Keratinocyte (primary cell): ENCODE measurements around the gene SSBP2. TPM values are rescaled to one million over a fixed set of nuclear protein-coding genes. Genes with fewer than 3 reads are reported as not detected.
"Not testable (repeated sequence)": the region's sequence is repeated elsewhere in the genome, so short reads cannot be mapped to it uniquely, and the experiment has no call there.

ENCODE experiments used
- DNase-seq: peaks from one replicate; pipeline ENCODE4 v3.0.0-alpha.2; 2011; ENCODE audit warnings: low read depth, missing footprints, low spot score
- FAIRE-seq: peaks from 2 replicates; lab custom pipeline; 2011; peaks lifted over from hg19 to GRCh38; lab: Jason Lieb, UNC
- H2AFZ ChIP-seq: 2 replicates; pipeline ENCODE4 v1.6.0; 2012; ENCODE audit warnings: low read length, control low read depth, inconsistent platforms; ENCODE audit not compliant: control insufficient read depth
- H3K27ac ChIP-seq: 2 replicates; pipeline ENCODE4 v1.5.1; 2011; ENCODE audit warnings: low read length; ENCODE audit not compliant: control insufficient read depth, insufficient read depth
- H3K27me3 ChIP-seq: 3 replicates; pipeline ENCODE4 v1.6.0; 2011; ENCODE audit warnings: low read length; ENCODE audit not compliant: control insufficient read depth, insufficient read depth; ENCODE audit errors: extremely low read depth
- H3K36me3 ChIP-seq, 2 experiments: 2 replicates in 1 of 2; 3 replicates in 1 of 2; pipeline ENCODE4 v1.5.1; 2011; ENCODE audit warnings: low read length in 2 of 2, mild to moderate bottlenecking in 1 of 2; ENCODE audit not compliant: control insufficient read depth in 2 of 2, insufficient read depth in 2 of 2; ENCODE audit errors: extremely low read depth in 1 of 2
- H3K4me1 ChIP-seq: 3 replicates; pipeline ENCODE4 v1.5.1; 2011; ENCODE audit warnings: low read length; ENCODE audit not compliant: control insufficient read depth, insufficient read depth; ENCODE audit errors: extremely low read depth
- H3K4me2 ChIP-seq: 3 replicates; pipeline ENCODE4 v1.6.0; 2011; ENCODE audit warnings: low read depth, low read length; ENCODE audit not compliant: control insufficient read depth, insufficient read depth; ENCODE audit errors: extremely low read depth
- H3K4me3 ChIP-seq, 3 experiments: fragments of 200-600 bp in 1 of 3; sonication (generic) in 1 of 3; 2 replicates in 2 of 3; 3 replicates in 1 of 3; pipeline ENCODE4 v1.5.1; 2011 to 2016; ENCODE audit warnings: low read length in 3 of 3, mild to moderate bottlenecking in 3 of 3, control low read depth in 2 of 3, inconsistent platforms in 1 of 3, low read depth in 1 of 3, mixed read lengths in 1 of 3, mixed run types in 1 of 3, moderate library complexity in 1 of 3; ENCODE audit not compliant: control insufficient read depth in 2 of 3, insufficient read depth in 2 of 3; ENCODE audit errors: extremely low read depth in 1 of 3
- H3K79me2 ChIP-seq: 2 replicates; pipeline ENCODE4 v1.6.0; 2012; ENCODE audit warnings: low read length; ENCODE audit not compliant: control insufficient read depth, insufficient read depth
- H3K9ac ChIP-seq: 3 replicates; pipeline ENCODE4 v1.6.0; 2011; ENCODE audit warnings: low read length; ENCODE audit not compliant: control insufficient read depth, insufficient read depth; ENCODE audit errors: extremely low read depth
- H3K9me1 ChIP-seq: 3 replicates; pipeline ENCODE4 v1.6.0; 2011; ENCODE audit warnings: low read length; ENCODE audit not compliant: control insufficient read depth, insufficient read depth; ENCODE audit errors: extremely low read depth
- H3K9me3 ChIP-seq: 2 replicates; pipeline ENCODE4 v1.5.1; 2012; ENCODE audit warnings: low read depth, low read length; ENCODE audit not compliant: control insufficient read depth
- H4K20me1 ChIP-seq: 3 replicates; pipeline ENCODE4 v1.6.0; 2011; ENCODE audit warnings: low read length; ENCODE audit not compliant: control insufficient read depth, insufficient read depth; ENCODE audit errors: extremely low read depth
- EZH2 ChIP-seq: IDR thresholded peaks from one replicate; pipeline ENCODE4 v1.6.1; 2012; ENCODE audit warnings: inconsistent platforms, mild to moderate bottlenecking, low read length, moderate library complexity
- dilution Hi-C: fragments of 300-500 bp; cut with MboI; formaldehyde crosslinking; loops from one replicate; pipeline ENCODE4 v1.7.0; 2020; ENCODE audit warnings: low sequenced_read_pairs; ENCODE audit not compliant: extremely low pct_ligation_motif_present
- polyA plus RNA-seq, 5 experiments: library from polyadenylated mRNA; depleted of rRNA in 3 of 5; stranded (reverse) in 3 of 5; stranded (forward) in 1 of 5; unstranded in 1 of 5; fragments of >200 nt; gene quantifications; 1 replicate in 1 of 5; 2 replicates in 3 of 5; 3 replicates in 1 of 5; pipeline versions ENCODE4 v1.2.1 to v1.2.3, GENCODE V29; 2011 to 2012; ENCODE audit warnings: missing spikeins in 2 of 5, low read depth in 1 of 5, low replicate concordance in 1 of 5
- TF ChIP-seq, protein P1 (sequence below), 3 experiments: IDR thresholded peaks in 1 of 3; conservative IDR thresholded peaks in 1 of 3; optimal IDR thresholded peaks in 1 of 3; 2 replicates in 2 of 3; 3 replicates in 1 of 3; pipeline versions ENCODE3 to v1.5.1; 2011; ENCODE audit warnings: low read length in 3 of 3, mild to moderate bottlenecking in 3 of 3, moderate library complexity in 2 of 3, control low read depth in 1 of 3, inconsistent platforms in 1 of 3; ENCODE audit not compliant: insufficient read depth in 2 of 3; ENCODE audit errors: extremely low read depth in 1 of 3

Gene SSBP2
- polyA plus RNA-seq, 1 donor (not counting 4 experiments of a cell fraction or from before 2014, with no cell fraction given): 14.6 TPM

DNA sequence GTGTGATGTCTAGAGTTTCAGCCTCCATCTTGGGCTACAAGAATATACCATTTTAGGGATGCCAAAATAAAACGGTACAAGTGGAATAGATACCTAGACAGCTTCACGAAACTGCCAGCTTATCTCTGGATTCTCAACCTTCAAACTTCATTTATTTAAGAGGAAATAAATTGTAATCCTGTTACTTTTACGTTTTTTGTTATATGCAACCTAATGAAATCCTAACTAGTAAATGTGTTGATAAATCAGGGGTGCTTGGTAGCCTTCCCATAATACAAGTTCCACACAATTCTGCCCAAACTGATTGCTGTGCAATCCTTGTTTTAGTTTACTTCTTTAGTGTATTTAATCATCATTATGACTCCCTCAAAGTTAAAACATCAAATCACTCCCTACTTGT, 75.5 kb downstream of the SSBP2 start:
- no peak overlapping the region for H3K27ac ChIP-seq
- no peak overlapping the region for H3K9ac ChIP-seq
- dilution Hi-C loops: no loop called here
- no peaks in the 10 kb centered on the region for H3K9me1 ChIP-seq
- no peak for FAIRE-seq
- H3K4me3 ChIP-seq: no peak overlapping the region
- no peak for TF ChIP-seq EZH2
- TF ChIP-seq, protein P1, sequence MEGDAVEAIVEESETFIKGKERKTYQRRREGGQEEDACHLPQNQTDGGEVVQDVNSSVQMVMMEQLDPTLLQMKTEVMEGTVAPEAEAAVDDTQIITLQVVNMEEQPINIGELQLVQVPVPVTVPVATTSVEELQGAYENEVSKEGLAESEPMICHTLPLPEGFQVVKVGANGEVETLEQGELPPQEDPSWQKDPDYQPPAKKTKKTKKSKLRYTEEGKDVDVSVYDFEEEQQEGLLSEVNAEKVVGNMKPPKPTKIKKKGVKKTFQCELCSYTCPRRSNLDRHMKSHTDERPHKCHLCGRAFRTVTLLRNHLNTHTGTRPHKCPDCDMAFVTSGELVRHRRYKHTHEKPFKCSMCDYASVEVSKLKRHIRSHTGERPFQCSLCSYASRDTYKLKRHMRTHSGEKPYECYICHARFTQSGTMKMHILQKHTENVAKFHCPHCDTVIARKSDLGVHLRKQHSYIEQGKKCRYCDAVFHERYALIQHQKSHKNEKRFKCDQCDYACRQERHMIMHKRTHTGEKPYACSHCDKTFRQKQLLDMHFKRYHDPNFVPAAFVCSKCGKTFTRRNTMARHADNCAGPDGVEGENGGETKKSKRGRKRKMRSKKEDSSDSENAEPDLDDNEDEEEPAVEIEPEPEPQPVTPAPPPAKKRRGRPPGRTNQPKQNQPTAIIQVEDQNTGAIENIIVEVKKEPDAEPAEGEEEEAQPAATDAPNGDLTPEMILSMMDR (optimal IDR thresholded peaks at IDR 0.05 in 1 of 3, IDR thresholded peaks at IDR 0.05 in 1 of 3, conservative IDR thresholded peaks at IDR 0.05 in 1 of 3; ENCODE audit: extremely low read depth in 1 of 3, insufficient read depth in 2 of 3, low read length in 3 of 3): no peak
- DNase-seq: no peak
- H2AFZ ChIP-seq: no peak overlapping the region
- no peaks in the 10 kb centered on the region for H3K36me3 ChIP-seq
- no peaks in the 10 kb centered on the region for H4K20me1 ChIP-seq
- H3K9me3 ChIP-seq: no peaks in the 10 kb centered on the region
- H3K79me2 ChIP-seq: no peaks in the 10 kb centered on the region
- H3K27me3 ChIP-seq: no peaks in the 10 kb centered on the region
- H3K4me1 ChIP-seq: no peaks in the 10 kb centered on the region
- H3K4me2 ChIP-seq: no peak overlapping the region

DNA sequence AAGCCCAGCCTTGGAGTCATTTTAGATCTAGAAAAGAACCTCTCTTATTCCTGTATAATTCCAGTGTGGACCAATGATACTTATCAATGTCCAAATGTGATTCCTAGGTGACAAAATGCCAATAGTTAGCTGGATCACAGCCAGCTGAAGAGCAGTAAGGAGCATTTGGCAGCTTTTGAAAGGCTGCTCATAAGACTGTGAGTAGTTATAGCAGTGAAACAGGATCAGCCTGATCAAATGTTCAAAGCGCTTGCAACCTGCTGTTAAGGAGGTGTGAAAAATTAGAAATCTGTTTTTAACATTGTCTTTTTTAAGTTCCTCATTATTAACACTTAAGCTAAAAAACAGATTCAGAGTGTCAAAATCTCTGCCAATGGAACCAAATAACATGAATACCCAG, 85.1 kb downstream of the SSBP2 start:
- Histone ChIP-seq H3K9me1 (no peaks in the 10 kb centered on the region), H4K20me1 (no peaks in the 10 kb centered on the region), H3K9me3 (no peaks in the 10 kb centered on the region), H3K4me2 (no peak overlapping the region), H3K4me3 (no peak overlapping the region), H3K36me3 (no peaks in the 10 kb centered on the region), H3K79me2 (no peaks in the 10 kb centered on the region), H2AFZ (no peak overlapping the region), H3K9ac (no peak overlapping the region), H3K27ac (no peak overlapping the region), H3K4me1 (peaks cover 8% of the 10 kb centered on the region), H3K27me3 (no peaks in the 10 kb centered on the region)
- dilution Hi-C loops: no loop called here
- no peak for TF ChIP-seq EZH2
- TF ChIP-seq, protein P1 (optimal IDR thresholded peaks at IDR 0.05 in 1 of 3, IDR thresholded peaks at IDR 0.05 in 1 of 3, conservative IDR thresholded peaks at IDR 0.05 in 1 of 3; ENCODE audit: extremely low read depth in 1 of 3, insufficient read depth in 2 of 3, low read length in 3 of 3): no peak
- FAIRE-seq (no peak), DNase-seq (no peak)

DNA sequence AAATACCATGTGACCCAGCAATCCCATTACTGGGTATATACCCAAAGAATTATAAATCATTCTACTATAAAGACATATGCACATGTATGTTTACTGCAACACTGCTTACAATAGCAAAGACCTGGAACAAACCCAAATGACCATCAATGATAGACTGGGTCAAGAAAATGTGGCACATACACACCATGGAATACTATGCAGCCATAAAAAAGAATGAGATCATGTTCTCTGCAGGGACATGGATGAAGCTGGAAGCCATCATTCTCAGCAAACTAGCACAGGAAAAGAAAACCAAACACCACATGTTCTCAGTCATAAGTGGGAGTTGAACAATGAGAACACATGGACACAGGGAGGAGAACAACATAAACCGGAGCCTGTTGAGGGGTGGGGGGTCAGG, 90.3 kb downstream of the SSBP2 start:
- dilution Hi-C loops, H2AFZ ChIP-seq, DNase-seq, H3K4me2 ChIP-seq, H3K9me1 ChIP-seq, H3K27ac ChIP-seq, H3K79me2 ChIP-seq, H3K4me1 ChIP-seq, H3K9ac ChIP-seq, H3K4me3 ChIP-seq, H3K36me3 ChIP-seq, H4K20me1 ChIP-seq, FAIRE-seq, H3K27me3 ChIP-seq, H3K9me3 ChIP-seq: not testable (repeated sequence)
